NCI-H2171 (cell line): ENCODE measurements around the gene CFAP46.
"Not testable (repeated sequence)": the region's sequence is repeated elsewhere in the genome, so short reads cannot be mapped to it uniquely, and the experiment has no call there.

ENCODE experiments used
- DNase-seq: peaks from one replicate; lab custom pipeline; 2025; lab: John Stamatoyannopoulos, UW

Gene CFAP46

GRCh38 chr10:132912713-132913558, 29.4 kb downstream of the CFAP46 start:
- no peak for DNase-seq

GRCh38 chr10:132912225-132912712, 30.1 kb downstream of the CFAP46 start:
- DNase-seq, result no peak

- no peak for DNase-seq
Observed at GRCh38 chr10:132911786-132912097, 30.6 kb downstream of the CFAP46 start.

GRCh38 chr10:132910901-132911785, 31.2 kb downstream of the CFAP46 start:
- DNase-seq, result no peak

- no peak for DNase-seq
Observed at GRCh38 chr10:132910186-132910880, 32.0 kb downstream of the CFAP46 start.

- no peak for DNase-seq
Observed at GRCh38 chr10:132909491-132910071, 32.8 kb downstream of the CFAP46 start.

- DNase-seq, result no peak
Observed at GRCh38 chr10:132908621-132909295, 33.6 kb downstream of the CFAP46 start.

GRCh38 chr10:132907821-132908620, 34.3 kb downstream of the CFAP46 start:
- DNase-seq, result no peak

GRCh38 chr10:132906836-132907235, 35.5 kb downstream of the CFAP46 start:
- DNase-seq, result no peak

GRCh38 chr10:132906106-132906505, 36.3 kb downstream of the CFAP46 start:
- DNase-seq, result no peak

- DNase-seq, result no peak
Observed at GRCh38 chr10:132905661-132906060, 36.7 kb downstream of the CFAP46 start.

- no peak for DNase-seq
Observed at GRCh38 chr10:132904814-132905649, 37.3 kb downstream of the CFAP46 start.

GRCh38 chr10:132904181-132904813, 38.1 kb downstream of the CFAP46 start:
- peak; percentile 44 for DNase-seq

- not testable (repeated sequence) for DNase-seq
Observed at GRCh38 chr10:132902656-132903575, 39.5 kb downstream of the CFAP46 start.

GRCh38 chr10:132901351-132901750, 41.0 kb downstream of the CFAP46 start:
- no peak for DNase-seq

GRCh38 chr10:132900211-132900756, 42.1 kb downstream of the CFAP46 start:
- no peak for DNase-seq

- DNase-seq, result no peak
Observed at GRCh38 chr10:132899751-132900065, 42.7 kb downstream of the CFAP46 start.
